NCI-H146 (cell line): ENCODE data around the gene TRERF1.

Experiments used
- DNase-seq: peaks from one replicate; lab custom pipeline; 2025; lab: John Stamatoyannopoulos, UW

Gene TRERF1

GRCh38 chr6:42251500-42251899, 200.2 kb downstream of the TRERF1 start:
- no peak for DNase-seq

- peak; percentile 79 for DNase-seq
Measured at GRCh38 chr6:42250274-42250931, 201.3 kb downstream of the TRERF1 start.

GRCh38 chr6:42249279-42249678, 202.4 kb downstream of the TRERF1 start:
- DNase-seq = no peak

- no peak for DNase-seq
Measured at GRCh38 chr6:42243046-42243445, 208.7 kb downstream of the TRERF1 start.

- DNase-seq = no peak
Measured at GRCh38 chr6:42241915-42242314, 209.8 kb downstream of the TRERF1 start.

GRCh38 chr6:42239736-42240375, 211.9 kb downstream of the TRERF1 start:
- no peak for DNase-seq

GRCh38 chr6:42239333-42239732, 212.4 kb downstream of the TRERF1 start:
- DNase-seq = peak; percentile 42

GRCh38 chr6:42237857-42238256, 213.9 kb downstream of the TRERF1 start:
- DNase-seq = no peak

- DNase-seq = no peak
Measured at GRCh38 chr6:42236682-42237473, 214.8 kb downstream of the TRERF1 start.

- no peak for DNase-seq
Measured at GRCh38 chr6:42236030-42236429, 215.7 kb downstream of the TRERF1 start.

GRCh38 chr6:42232035-42232434, 219.7 kb downstream of the TRERF1 start:
- no peak for DNase-seq

- no peak for DNase-seq
Measured at GRCh38 chr6:42230345-42231321, 221.1 kb downstream of the TRERF1 start.

GRCh38 chr6:42229506-42230119, 222.1 kb downstream of the TRERF1 start:
- no peak for DNase-seq

GRCh38 chr6:42228305-42228704, 223.4 kb downstream of the TRERF1 start:
- DNase-seq = no peak

GRCh38 chr6:42227173-42227850, 224.4 kb downstream of the TRERF1 start:
- DNase-seq = no peak

GRCh38 chr6:42226645-42227143, 225.0 kb downstream of the TRERF1 start:
- DNase-seq = no peak

GRCh38 chr6:42226161-42226611, 225.5 kb downstream of the TRERF1 start:
- no peak for DNase-seq

- no peak for DNase-seq
Measured at GRCh38 chr6:42225419-42225818, 226.3 kb downstream of the TRERF1 start.

- no peak for DNase-seq
Measured at GRCh38 chr6:42225029-42225339, 226.7 kb downstream of the TRERF1 start.

- no peak for DNase-seq
Measured at GRCh38 chr6:42224222-42225028, 227.3 kb downstream of the TRERF1 start.
